ENCODE data around the gene BSPRY. TPM values are rescaled to one million over a fixed set of nuclear protein-coding genes. Genes with fewer than 3 reads are reported as not detected.
A peak's percentile ranks its signal among the peaks of the same experiment; 100 is the strongest.

The BSPRY gene
- total RNA-seq, 1 donor from 2014 or later: 0.58 TPM

DNA sequence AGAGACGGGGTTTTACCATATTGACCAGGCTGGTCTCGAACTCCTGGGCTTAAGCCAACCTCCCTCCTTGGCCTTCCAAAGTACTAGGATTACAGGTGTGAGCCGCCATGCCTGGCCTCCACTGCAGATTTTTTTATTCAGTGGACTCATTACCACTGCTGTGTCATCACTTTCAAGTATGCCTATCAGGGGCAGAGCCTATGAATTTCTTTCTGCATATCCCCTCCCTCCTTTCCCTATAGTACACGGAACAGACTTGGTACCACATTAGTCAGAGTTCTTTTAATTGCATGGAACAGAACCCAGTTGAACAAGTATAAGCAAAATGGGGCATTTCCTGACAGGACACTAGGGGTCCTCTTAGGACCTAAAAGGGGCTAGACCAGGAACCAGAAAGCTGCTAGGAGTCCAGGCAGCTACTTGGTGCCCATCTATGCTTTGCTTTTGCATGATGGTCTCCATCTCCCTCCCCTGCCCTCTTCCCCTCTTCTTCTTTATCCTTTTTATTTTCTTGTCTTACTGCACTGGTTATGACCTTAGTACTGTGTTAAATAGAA, 5.8 kb downstream of the BSPRY start:
- Histone ChIP-seq H3K9me3 (ENCODE audit: low read depth) (no peaks in the 10 kb centered on the region), H3K4me3 (no peak overlapping the region), H3K27ac (no peak overlapping the region), H3K27me3 (peaks cover 26% of the 10 kb centered on the region), H2AFZ (replicated peaks) (no peak overlapping the region), H4K20me1 (ENCODE audit: low read depth) (peaks cover 4% of the 10 kb centered on the region), H3K79me2 (ENCODE audit: low read depth) (no peaks in the 10 kb centered on the region), H3F3A (ENCODE audit: low read depth) (no peaks in the 10 kb centered on the region), H3K4me2 (no peak overlapping the region), H3K4me1 (peaks cover 4% of the 10 kb centered on the region), H3K9ac (no peak overlapping the region), H3K36me3 (no peaks in the 10 kb centered on the region)
- Mint-ChIP-seq H3K36me3 (no peaks in the 10 kb centered on the region), H3K9me3 (peaks cover under 1% of the 10 kb centered on the region), H3K4me3 (no peak overlapping the region), H3K27ac (no peak overlapping the region), H3K27me3 (ENCODE audit: insufficient read depth, low read depth) (peaks cover 42% of the 10 kb centered on the region), H3K4me1 (peaks cover 2% of the 10 kb centered on the region)
- peak; percentile 36 for TF ChIP-seq CTCF (IDR thresholded peaks at IDR 0.05)
- no peak for TF ChIP-seq EZH2 (IDR thresholded peaks at IDR 0.05)
- DNase-seq (ENCODE audit: low spot score): peak; percentile 29

DNA sequence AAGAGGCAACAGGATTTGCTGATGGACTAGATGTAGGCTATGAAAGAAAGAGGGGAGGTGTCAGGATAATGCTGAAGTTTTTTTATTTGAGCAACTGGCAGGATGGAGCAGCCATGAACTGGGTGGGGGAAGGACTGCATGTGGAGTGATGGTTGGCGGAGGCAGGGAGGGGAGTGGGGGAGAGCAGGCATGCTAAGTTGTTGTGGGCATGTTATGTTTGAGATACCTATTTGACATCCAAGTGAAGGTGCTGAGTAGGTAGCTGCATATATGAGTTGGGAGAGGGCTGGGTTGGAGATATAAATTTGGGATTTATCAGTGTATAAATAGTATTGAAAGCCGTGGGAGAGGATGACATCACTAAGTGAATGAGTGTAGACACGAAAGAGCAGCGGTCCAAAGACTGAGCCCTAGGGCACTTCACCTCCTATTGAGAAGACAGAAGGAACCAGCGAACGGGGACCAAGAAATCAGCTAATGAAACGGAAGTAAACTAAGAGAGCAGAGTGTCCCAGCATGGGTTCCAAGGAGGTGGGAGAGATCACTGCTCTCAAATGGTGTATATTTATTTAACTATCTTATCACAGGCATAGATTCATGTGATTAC, 7.4 kb downstream of the BSPRY start:
- no peaks in the 10 kb centered on the region for H3F3A ChIP-seq (ENCODE audit: low read depth)
- H2AFZ ChIP-seq (replicated peaks): no peak overlapping the region
- no peaks in the 10 kb centered on the region for H3K4me1 ChIP-seq
- TF ChIP-seq EZH2 (IDR thresholded peaks at IDR 0.05) (no peak), EZH2phosphoT487 (IDR thresholded peaks at IDR 0.05) (no peak), CTCF (IDR thresholded peaks at IDR 0.05) (no peak)
- H3K9ac ChIP-seq: no peak overlapping the region
- DNase-seq (ENCODE audit: low spot score): no peak
- no peak overlapping the region for H3K4me2 ChIP-seq
- no peak overlapping the region for H3K4me3 ChIP-seq
- H3K27ac ChIP-seq: no peak overlapping the region
- Mint-ChIP-seq H3K27ac (no peak overlapping the region), H3K4me3 (no peak overlapping the region), H3K4me1 (peaks cover 7% of the 10 kb centered on the region), H3K27me3 (ENCODE audit: insufficient read depth, low read depth) (peaks cover 27% of the 10 kb centered on the region), H3K9me3 (peaks cover 3% of the 10 kb centered on the region), H3K36me3 (no peaks in the 10 kb centered on the region)
- H3K9me3 ChIP-seq (ENCODE audit: low read depth): no peaks in the 10 kb centered on the region
- H3K36me3 ChIP-seq: no peaks in the 10 kb centered on the region
- H3K27me3 ChIP-seq: peaks cover 9% of the 10 kb centered on the region
- H3K79me2 ChIP-seq (ENCODE audit: low read depth): no peaks in the 10 kb centered on the region
- no peaks in the 10 kb centered on the region for H4K20me1 ChIP-seq (ENCODE audit: low read depth)

GRCh38 chr9:113359385-113359784, 10.0 kb downstream of the BSPRY start:
- Histone ChIP-seq H4K20me1 (ENCODE audit: low read depth) (no peaks in the 10 kb centered on the region), H3K9ac (no peak overlapping the region), H3K4me3 (no peak overlapping the region), H3K27ac (no peak overlapping the region), H3K9me3 (ENCODE audit: low read depth) (no peaks in the 10 kb centered on the region), H3K4me2 (no peak overlapping the region), H3K79me2 (ENCODE audit: low read depth) (no peaks in the 10 kb centered on the region), H2AFZ (replicated peaks) (no peak overlapping the region), H3K27me3 (no peaks in the 10 kb centered on the region), H3K36me3 (no peaks in the 10 kb centered on the region), H3K4me1 (no peaks in the 10 kb centered on the region), H3F3A (ENCODE audit: low read depth) (no peaks in the 10 kb centered on the region)
- H3K27me3 Mint-ChIP-seq (ENCODE audit: insufficient read depth, low read depth): peaks cover 9% of the 10 kb centered on the region
- H3K9me3 Mint-ChIP-seq: peaks cover 3% of the 10 kb centered on the region
- no peaks in the 10 kb centered on the region for H3K36me3 Mint-ChIP-seq
- TF ChIP-seq CTCF (IDR thresholded peaks at IDR 0.05) (no peak), EZH2phosphoT487 (IDR thresholded peaks at IDR 0.05) (no peak), EZH2 (IDR thresholded peaks at IDR 0.05) (no peak)
- no peak overlapping the region for H3K4me3 Mint-ChIP-seq
- no peak overlapping the region for H3K27ac Mint-ChIP-seq
- peaks cover 18% of the 10 kb centered on the region for H3K4me1 Mint-ChIP-seq
- no peak for DNase-seq (ENCODE audit: low spot score)

Data from neural progenitor cell (in vitro differentiated cells).